Endodermal cell (in vitro differentiated cells): ENCODE results near the gene INO80C. TPM values are rescaled to one million over a fixed set of nuclear protein-coding genes. Genes with fewer than 3 reads are reported as not detected.

Experiments used
- DNase-seq: peaks from one replicate; pipeline ENCODE4 v3.0.0-alpha.2; 2017
- H3K27ac ChIP-seq: 2 replicates; pipeline ENCODE4 v1.5.1; 2013; ENCODE audit warnings: mild to moderate bottlenecking, low read depth, low read length, moderate library complexity
- H3K27me3 ChIP-seq: 2 replicates; pipeline ENCODE4 v1.6.1; 2013; ENCODE audit warnings: mild to moderate bottlenecking, low read length, moderate library complexity; ENCODE audit not compliant: insufficient read depth, control insufficient read depth, poor library complexity, severe bottlenecking
- H3K36me3 ChIP-seq: 2 replicates; pipeline ENCODE4 v1.7.0; 2013; ENCODE audit warnings: mild to moderate bottlenecking, low read length, moderate library complexity; ENCODE audit not compliant: control insufficient read depth, insufficient read depth
- H3K4me1 ChIP-seq: one replicate; pipeline ENCODE4 v1.7.0; 2013; ENCODE audit warnings: low read length; ENCODE audit not compliant: control insufficient read depth, insufficient read depth
- H3K4me3 ChIP-seq: 2 replicates; pipeline ENCODE4 v1.5.1; 2013; ENCODE audit warnings: mild to moderate bottlenecking, low read length, moderate library complexity
- H3K9ac ChIP-seq: 2 replicates; pipeline ENCODE4 v1.6.1; 2013; ENCODE audit warnings: mild to moderate bottlenecking, low read length, moderate library complexity; ENCODE audit not compliant: poor library complexity, severe bottlenecking; ENCODE audit errors: extremely low read depth
- H3K9me3 ChIP-seq: 2 replicates; pipeline ENCODE4 v1.6.1; 2013; ENCODE audit warnings: mild to moderate bottlenecking, low read length, moderate library complexity; ENCODE audit not compliant: control insufficient read depth
- H3K27ac Mint-ChIP-seq: 2 replicates; pipeline ENCODE4 v1.8.0; 2020; ENCODE audit warnings: mixed read lengths
- H3K27me3 Mint-ChIP-seq: 2 replicates; pipeline ENCODE4 v1.8.0; 2021; ENCODE audit warnings: mild to moderate bottlenecking, mixed read lengths; ENCODE audit not compliant: insufficient read depth
- H3K36me3 Mint-ChIP-seq: 2 replicates; pipeline ENCODE4 v1.8.0; 2020; ENCODE audit warnings: low read depth, mixed read lengths
- H3K4me1 Mint-ChIP-seq: 2 replicates; pipeline ENCODE4 v1.8.0; 2020; ENCODE audit warnings: mixed read lengths
- H3K4me3 Mint-ChIP-seq: 2 replicates; pipeline ENCODE4 v1.8.0; 2020; ENCODE audit warnings: mild to moderate bottlenecking, moderate library complexity, mixed read lengths
- H3K9me3 Mint-ChIP-seq: 2 replicates; pipeline ENCODE4 v1.8.0; 2020; ENCODE audit warnings: mild to moderate bottlenecking, mixed read lengths
- CTCF ChIP-seq: fragments of 200-600 bp; sonication (generic); conservative IDR thresholded peaks from 2 replicates; pipeline ENCODE4 v1.5.0; 2021; ENCODE audit warnings: antibody characterized with exemption, mild to moderate bottlenecking
- WGBS, 2 experiments: methylation state at CpG; one replicate each; pipeline versions ENCODE4 v1.1.5 to v1.1.7; 2013; ENCODE audit warnings: missing lambda C conversion rate in 2 of 2, mixed read lengths in 1 of 2; ENCODE audit not compliant: insufficient coverage in 1 of 2, insufficient read length in 1 of 2; 5-methylcytosine and 5-hydroxymethylcytosine counted together
- total RNA-seq, 2 donors: library from RNA; stranded (reverse); fragmentation: NEBNext Ultra II Directional in 1 of 2; extraction: Animal tissue kit (Norgen Biotek cat#: 25700) in 1 of 2; gene quantifications; 2 replicates in 1 of 2; 3 replicates in 1 of 2; pipeline ENCODE4 v1.2.1, GENCODE V29; 2021

INO80C gene
- total RNA-seq, 2 donors from 2014 or later: 31.1 to 31.9 TPM

- DNase-seq: no peak
- Mint-ChIP-seq H3K36me3 (peaks cover 6% of the 10 kb centered on the region), H3K4me3 (no peak overlapping the region), H3K4me1 (no peaks in the 10 kb centered on the region), H3K27ac (no peak overlapping the region), H3K9me3 (peaks cover 51% of the 10 kb centered on the region), H3K27me3 (no peaks in the 10 kb centered on the region)
- Histone ChIP-seq H3K27me3 (no peaks in the 10 kb centered on the region), H3K36me3 (no peaks in the 10 kb centered on the region), H3K9ac (no peak overlapping the region), H3K9me3 (peaks cover 37% of the 10 kb centered on the region), H3K4me1 (no peaks in the 10 kb centered on the region), H3K27ac (no peak overlapping the region), H3K4me3 (no peak overlapping the region)
- no peak for TF ChIP-seq CTCF
- 98 to 100% methylated on average over 1 of the region's 1 CpG for WGBS, 2 experiments
Observed at GRCh38 chr18:35535297-35535696, 37.5 kb upstream of the INO80C start.

- no peaks in the 10 kb centered on the region for H3K4me1 Mint-ChIP-seq
- H3K27ac Mint-ChIP-seq: no peak overlapping the region
- Histone ChIP-seq H3K27ac (no peak overlapping the region), H3K4me1 (no peaks in the 10 kb centered on the region), H3K27me3 (no peaks in the 10 kb centered on the region), H3K4me3 (no peak overlapping the region), H3K36me3 (no peaks in the 10 kb centered on the region), H3K9me3 (peaks cover 40% of the 10 kb centered on the region), H3K9ac (no peak overlapping the region)
- H3K27me3 Mint-ChIP-seq: no peaks in the 10 kb centered on the region
- no peak for TF ChIP-seq CTCF
- H3K4me3 Mint-ChIP-seq: no peak overlapping the region
- DNase-seq: no peak
- 93 to 100% methylated on average over 2 of the region's 2 CpGs for WGBS, 2 experiments
- peaks cover 56% of the 10 kb centered on the region for H3K9me3 Mint-ChIP-seq
- H3K36me3 Mint-ChIP-seq: peaks cover 6% of the 10 kb centered on the region
Observed at GRCh38 chr18:35533916-35534405, 36.2 kb upstream of the INO80C start.

DNA sequence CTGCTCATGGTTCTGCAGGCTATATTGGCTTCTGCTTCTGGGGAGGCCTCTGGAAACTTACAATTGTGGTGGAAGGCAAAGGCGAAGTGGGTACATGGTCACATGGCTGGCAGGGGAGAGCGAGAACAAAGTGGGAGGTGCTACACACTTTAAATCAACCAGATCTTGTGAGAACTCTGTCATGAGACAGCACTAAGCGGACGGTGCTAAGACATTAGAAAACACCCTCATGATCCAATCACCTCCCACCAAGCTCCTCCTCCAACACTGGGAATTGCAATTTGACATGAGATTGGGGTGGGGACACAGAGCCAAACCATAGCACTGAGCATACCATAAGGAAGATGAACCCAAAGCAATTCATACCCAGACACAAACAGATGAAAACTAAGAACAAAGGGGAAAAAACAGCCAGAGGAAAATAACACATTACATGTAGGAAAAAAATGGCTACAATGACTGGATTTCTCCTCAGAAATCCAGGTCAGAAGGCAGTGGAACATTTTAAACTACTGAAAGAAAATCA is 31.1 kb upstream of the INO80C start:
- H3K27me3 ChIP-seq: no peaks in the 10 kb centered on the region
- no peaks in the 10 kb centered on the region for H3K36me3 ChIP-seq
- H3K4me3 ChIP-seq: no peak overlapping the region
- Mint-ChIP-seq H3K27me3 (no peaks in the 10 kb centered on the region), H3K36me3 (peaks cover 6% of the 10 kb centered on the region), H3K9me3 (peaks cover 43% of the 10 kb centered on the region), H3K4me1 (peaks cover 26% of the 10 kb centered on the region), H3K4me3 (no peak overlapping the region), H3K27ac (no peak overlapping the region)
- H3K27ac ChIP-seq: no peak overlapping the region
- peaks cover 21% of the 10 kb centered on the region for H3K9me3 ChIP-seq
- TF ChIP-seq CTCF: no peak
- no peak overlapping the region for H3K9ac ChIP-seq
- no peak for DNase-seq
- H3K4me1 ChIP-seq: peaks cover 11% of the 10 kb centered on the region
- 50 to 77% methylated on average over 1 to 4 of the region's 4 CpGs for WGBS, 2 experiments
